Esophagus squamous epithelium (tissue), 4 donors: Measurements from ENCODE around the gene APBB1IP.

Source experiments
- CTCF ChIP-seq, 6 experiments: fragments of 450-650 bp in 4 of 6; fragments of 200-600 bp in 2 of 6; sonication (generic) in 2 of 6; IDR thresholded peaks; one replicate each; pipeline ENCODE4 v1.5.1; 2016 to 2019; ENCODE audit warnings: antibody characterized with exemption in 6 of 6, mild to moderate bottlenecking in 4 of 6, moderate library complexity in 4 of 6
- POLR2A ChIP-seq, 4 donors: fragments of 450-650 bp; IDR thresholded peaks; one replicate each; pipeline ENCODE4 v1.6.1; 2017; ENCODE audit warnings: antibody characterized with exemption in 4 of 4, mild to moderate bottlenecking in 4 of 4, moderate library complexity in 3 of 4

GRCh38 chr10:26448292-26448691 is 10.2 kb downstream of the APBB1IP start:
- TF ChIP-seq CTCF (IDR thresholded peaks at IDR 0.05) (no peak), POLR2A (IDR thresholded peaks at IDR 0.05) (no peak)
